Breast epithelium (tissue), 3 donors: ENCODE results near the gene KAT7.

Experiments
- CTCF ChIP-seq, 3 donors: fragments of 450-650 bp; IDR thresholded peaks; one replicate each; pipeline ENCODE4 v1.5.1; 2016 to 2017; ENCODE audit warnings: antibody characterized with exemption in 3 of 3, mild to moderate bottlenecking in 3 of 3, moderate library complexity in 3 of 3
- POLR2AphosphoS5 ChIP-seq, 3 donors: sonication (generic); formaldehyde crosslinking; IDR thresholded peaks; one replicate each; pipeline ENCODE4 v1.6.1; 2017; ENCODE audit warnings: antibody characterized with exemption in 3 of 3

- no peak for TF ChIP-seq POLR2AphosphoS5 (IDR thresholded peaks at IDR 0.05)
- no peak for TF ChIP-seq CTCF (IDR thresholded peaks at IDR 0.05)
Observed at GRCh38 chr17:49875685-49876084, 87.2 kb downstream of the KAT7 start.
